Thyroid gland (tissue), 4 donors: ENCODE measurements around the gene KCNJ18.
"Not testable (repeated sequence)": the region's sequence is repeated elsewhere in the genome, so short reads cannot be mapped to it uniquely, and the experiment has no call there.

ENCODE experiments used
- CTCF ChIP-seq, 6 experiments: fragments of 200-600 bp in 3 of 6; fragments of 450-650 bp in 3 of 6; sonication (generic) in 3 of 6; IDR thresholded peaks; one replicate each; pipeline ENCODE4 v1.5.1; 2016 to 2019; ENCODE audit warnings: antibody characterized with exemption in 6 of 6, mild to moderate bottlenecking in 2 of 6, inconsistent platforms in 1 of 6, moderate library complexity in 1 of 6
- POLR2A ChIP-seq, 2 donors: fragments of 450-650 bp; IDR thresholded peaks; one replicate each; pipeline ENCODE4 v1.6.1; 2017; ENCODE audit warnings: antibody characterized with exemption in 2 of 2, mild to moderate bottlenecking in 2 of 2, moderate library complexity in 1 of 2

DNA sequence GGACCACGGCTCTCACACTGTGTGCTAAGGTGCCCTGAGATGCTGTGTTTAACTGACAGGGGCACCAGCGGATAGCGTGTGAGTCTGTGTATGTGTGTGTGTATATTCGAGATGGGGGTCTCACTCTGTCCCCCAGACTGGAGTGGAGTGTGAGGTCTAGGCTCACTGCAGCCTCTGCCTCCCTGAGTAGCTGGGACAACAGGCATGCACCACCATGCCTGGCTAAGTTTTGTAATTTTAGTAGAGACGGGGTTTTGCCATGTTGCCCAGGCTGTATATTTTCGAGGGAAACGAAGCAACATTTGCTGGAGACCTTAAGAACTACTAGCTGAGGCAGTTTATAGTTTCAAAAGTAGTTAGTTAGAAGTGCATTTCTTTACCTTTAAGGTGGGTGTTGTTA, 32.7 kb upstream of the KCNJ18 start:
- not testable (repeated sequence) for TF ChIP-seq POLR2A, CTCF (IDR thresholded peaks at IDR 0.05)
